ENCODE results near the gene ONECUT1.

ONECUT1 gene

GRCh38 chr15:52731732-52732470 lies 58.2 kb downstream of the ONECUT1 start:
- no peak for DNase-seq (ENCODE audit: low spot score)

DNA sequence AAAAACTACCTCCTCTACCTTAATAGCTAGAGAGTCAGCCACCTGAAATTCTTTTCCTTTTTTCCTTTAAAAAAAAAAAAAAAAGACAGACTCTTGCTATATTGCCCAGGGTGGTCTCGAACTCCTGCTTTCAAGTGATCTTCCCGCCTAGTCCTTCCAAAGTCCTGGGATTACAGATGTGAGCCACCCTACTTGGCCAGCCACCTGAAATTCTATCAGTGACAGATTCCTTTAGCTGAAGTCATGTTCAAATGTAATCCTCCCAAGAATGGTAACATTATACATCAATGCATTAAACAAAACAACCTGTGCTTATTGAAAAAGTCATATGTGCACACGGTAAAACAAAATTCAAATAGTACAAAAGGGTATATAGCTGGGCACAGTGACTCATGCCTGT lies 59.1 kb downstream of the ONECUT1 start:
- no peak for DNase-seq (ENCODE audit: low spot score)

DNA sequence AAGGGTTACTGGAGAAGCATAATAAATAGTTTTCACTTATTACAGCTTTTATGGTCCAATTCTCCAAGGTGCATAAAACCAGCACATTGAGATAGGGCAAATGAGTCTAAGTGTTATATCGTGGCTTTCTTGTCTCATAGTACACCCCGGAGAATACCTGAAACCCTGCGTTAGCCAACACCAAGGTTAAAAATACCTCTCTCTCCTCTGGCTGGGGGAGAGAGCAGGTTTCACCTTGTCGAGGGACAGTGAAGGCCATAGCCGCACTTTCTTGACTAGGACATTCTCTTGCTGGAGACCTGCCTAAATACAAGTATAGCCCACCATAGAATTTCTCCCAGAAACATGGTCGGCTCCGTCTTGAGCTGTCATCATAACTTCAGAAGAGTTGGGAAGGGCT lies 59.5 kb downstream of the ONECUT1 start:
- no peak for DNase-seq (ENCODE audit: low spot score)

DNA sequence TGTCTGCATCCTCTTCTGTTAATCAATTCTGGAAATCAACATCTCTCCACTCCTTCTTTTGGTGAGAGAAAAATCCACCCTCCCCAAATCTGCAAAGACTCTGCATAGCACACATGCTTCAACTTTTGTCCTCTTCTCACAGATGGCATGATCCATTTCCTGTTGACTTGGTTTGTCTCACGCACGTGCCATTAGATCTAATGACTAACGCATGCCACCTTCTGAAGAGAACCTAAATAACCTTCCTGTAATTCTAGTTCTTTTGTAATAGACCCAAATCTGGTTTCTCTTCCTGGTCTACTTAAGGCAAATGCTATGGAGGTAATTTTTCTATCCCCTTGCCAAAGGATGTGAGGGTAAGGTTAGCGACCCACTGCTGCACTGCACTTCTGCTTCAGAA lies 60.0 kb downstream of the ONECUT1 start:
- DNase-seq (ENCODE audit: low spot score), result no peak

DNA sequence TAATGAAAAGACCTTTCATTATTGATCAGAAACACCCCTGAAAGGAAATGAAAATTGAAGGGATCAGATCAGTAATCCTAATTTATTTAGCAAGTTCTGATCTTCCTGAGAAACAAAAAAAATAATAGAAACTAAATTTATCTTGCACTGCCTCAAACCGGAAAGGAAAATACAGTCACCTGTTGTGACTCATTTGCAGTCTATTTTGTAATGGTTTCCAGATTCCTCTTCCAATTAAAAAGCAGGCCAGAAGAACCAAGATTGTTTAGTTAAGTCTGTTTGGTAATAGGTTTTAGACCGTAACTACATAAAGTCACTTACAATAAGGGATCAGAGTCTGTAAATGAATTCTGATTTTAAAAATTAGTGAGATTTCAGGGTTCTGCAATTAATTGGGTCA lies 61.2 kb downstream of the ONECUT1 start:
- no peak for DNase-seq (ENCODE audit: low spot score)

DNA sequence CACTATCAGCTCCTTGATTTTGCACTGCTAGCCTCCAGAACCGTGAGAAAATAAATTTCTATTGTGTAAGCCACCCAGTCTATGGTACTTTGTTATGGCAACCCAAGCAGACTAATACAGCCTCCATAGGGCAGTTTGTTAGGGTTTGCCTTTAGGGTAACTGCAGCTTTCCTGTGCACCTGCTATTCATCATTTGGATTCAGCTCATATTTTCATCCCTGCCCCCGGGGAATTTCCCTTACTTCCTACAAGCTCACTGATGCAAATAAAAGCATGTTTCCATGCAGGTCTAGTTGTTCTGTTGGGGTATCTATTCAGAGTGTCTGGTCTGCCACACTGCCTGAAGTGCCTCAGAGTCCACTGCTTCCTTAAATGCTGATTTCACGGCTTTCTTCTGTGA lies 62.3 kb downstream of the ONECUT1 start:
- no peak for DNase-seq (ENCODE audit: low spot score)

DNA sequence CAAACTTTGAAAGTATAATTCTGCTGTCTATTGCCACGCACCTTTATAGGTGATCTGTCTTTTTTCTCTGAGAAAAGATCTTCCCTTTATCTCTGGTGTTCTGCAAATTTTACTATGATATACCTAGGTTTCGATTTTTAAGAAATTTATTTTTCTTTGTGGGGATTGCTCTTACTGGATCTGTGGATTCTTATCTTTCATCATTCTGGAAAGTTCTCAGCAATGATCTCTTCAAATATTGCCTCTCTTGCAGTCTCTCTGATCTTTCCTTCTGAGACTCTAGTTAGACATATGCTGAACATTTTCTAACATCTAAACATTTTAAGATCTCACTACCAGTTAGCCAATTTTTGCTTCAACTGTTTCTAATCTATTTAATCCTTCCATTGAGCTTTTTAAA lies 63.9 kb downstream of the ONECUT1 start:
- DNase-seq (ENCODE audit: low spot score), result no peak

GRCh38 chr15:52718551-52718950 lies 71.6 kb downstream of the ONECUT1 start:
- no peak for DNase-seq (ENCODE audit: low spot score)

- no peak for DNase-seq (ENCODE audit: low spot score)
These were observed 72.2 kb downstream of the ONECUT1 start for GRCh38 chr15:52717924-52718323.

DNA sequence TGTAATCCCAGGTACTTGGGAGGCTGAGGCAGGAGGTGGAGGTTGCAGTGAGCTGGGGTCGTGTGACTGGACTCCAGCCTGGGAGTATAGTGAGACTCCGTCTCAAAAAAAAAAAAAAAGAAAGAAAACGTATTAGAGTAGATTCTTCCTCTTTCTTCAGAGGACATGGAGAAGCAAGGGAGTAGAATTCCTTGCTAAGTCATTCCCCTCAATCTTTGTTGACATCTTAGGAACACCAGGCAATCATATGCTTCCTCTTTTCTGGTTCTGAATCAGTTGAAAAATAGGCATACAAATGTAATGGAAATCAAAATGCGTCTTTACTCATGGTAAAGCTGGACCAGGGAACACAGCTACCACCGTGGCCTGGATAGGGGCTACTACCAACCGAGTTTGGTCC lies 72.7 kb downstream of the ONECUT1 start:
- no peak for DNase-seq (ENCODE audit: low spot score)

GRCh38 chr15:52716536-52716935 lies 73.6 kb downstream of the ONECUT1 start:
- DNase-seq (ENCODE audit: low spot score), result no peak

GRCh38 chr15:52715411-52715810 lies 74.7 kb downstream of the ONECUT1 start:
- no peak for DNase-seq (ENCODE audit: low spot score)

DNA sequence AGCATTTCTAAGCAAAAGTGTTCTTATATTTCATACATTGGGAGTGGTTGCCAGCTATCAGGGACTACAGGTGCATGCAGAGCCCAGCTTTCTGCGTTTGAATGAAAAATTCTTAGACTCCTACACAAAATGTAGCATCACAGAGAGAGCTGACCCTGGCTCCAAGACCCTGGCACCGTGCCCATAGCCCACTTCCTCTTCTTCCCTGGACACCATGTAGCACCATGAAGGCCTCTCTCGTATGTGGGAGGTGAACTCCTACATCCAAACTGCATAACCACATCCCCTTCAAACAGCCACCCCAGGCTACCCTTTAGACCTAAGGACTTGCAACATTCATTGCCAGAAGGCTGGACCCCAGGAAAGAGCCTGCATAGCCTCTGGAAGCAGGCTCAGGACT lies 75.2 kb downstream of the ONECUT1 start:
- DNase-seq (ENCODE audit: low spot score), result no peak

DNA sequence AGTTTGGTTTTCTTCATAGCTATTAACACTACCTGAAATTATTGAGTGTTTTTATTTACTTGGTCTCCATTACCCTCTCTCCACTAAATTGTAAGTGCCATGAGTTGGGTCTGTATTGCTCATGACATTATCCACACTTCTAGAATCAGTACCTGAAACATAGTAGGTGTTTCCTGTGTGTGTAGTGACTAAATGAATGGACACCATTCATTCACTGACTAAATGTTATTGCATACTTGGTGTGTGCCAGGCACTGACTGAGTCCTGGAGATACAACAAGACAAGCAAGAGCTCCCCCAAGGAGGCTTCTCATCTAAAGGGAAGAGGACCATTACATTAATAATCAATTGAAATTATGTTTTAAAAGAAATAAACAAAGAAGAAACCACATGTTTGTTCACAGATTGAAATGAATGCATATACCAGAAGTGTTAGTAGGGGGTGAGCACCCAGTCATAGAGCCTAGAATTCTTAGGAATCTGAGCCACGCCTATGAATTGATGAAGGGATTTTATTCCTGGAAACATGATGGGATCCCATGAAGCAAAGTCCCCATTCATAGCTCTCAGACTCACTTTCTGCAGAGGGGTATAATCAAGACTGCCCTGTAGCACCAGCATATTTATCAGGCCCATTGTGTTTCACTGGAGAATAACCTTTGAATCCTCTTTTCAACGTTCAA lies 79.3 kb downstream of the ONECUT1 start:
- DNase-seq (ENCODE audit: low spot score), result no peak

DNA sequence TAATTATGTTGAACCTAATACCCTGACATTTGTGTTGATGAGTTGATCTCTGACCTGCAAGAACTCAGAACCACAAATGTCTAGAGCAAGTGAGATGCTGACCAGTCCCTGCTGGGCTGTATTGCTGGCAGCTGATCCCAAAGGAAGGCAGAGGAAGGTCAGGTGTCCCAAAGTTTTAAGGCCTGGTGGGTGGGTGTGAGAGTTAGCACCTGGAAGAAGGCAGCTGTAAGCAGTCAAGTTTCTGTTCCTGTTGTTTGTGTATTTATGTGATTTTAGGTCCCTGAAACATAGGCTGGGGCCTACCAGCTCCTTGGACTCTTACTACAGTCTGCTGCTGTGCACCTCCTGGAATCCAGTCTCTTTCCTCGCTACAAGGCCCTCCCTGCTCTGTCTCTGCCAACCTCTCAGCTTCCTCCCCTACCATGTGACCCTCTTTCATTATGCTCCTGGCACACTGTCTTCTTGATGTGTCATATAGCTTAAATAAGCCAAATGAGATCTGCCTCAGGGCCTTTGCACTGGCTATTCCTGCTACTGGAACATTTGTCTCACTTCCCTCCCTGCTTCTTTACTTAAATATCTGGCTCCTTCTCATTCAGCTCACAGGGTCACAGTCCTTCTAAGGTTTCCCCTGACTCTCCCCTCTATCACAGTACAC lies 80.0 kb downstream of the ONECUT1 start:
- no peak for DNase-seq (ENCODE audit: low spot score)

DNA sequence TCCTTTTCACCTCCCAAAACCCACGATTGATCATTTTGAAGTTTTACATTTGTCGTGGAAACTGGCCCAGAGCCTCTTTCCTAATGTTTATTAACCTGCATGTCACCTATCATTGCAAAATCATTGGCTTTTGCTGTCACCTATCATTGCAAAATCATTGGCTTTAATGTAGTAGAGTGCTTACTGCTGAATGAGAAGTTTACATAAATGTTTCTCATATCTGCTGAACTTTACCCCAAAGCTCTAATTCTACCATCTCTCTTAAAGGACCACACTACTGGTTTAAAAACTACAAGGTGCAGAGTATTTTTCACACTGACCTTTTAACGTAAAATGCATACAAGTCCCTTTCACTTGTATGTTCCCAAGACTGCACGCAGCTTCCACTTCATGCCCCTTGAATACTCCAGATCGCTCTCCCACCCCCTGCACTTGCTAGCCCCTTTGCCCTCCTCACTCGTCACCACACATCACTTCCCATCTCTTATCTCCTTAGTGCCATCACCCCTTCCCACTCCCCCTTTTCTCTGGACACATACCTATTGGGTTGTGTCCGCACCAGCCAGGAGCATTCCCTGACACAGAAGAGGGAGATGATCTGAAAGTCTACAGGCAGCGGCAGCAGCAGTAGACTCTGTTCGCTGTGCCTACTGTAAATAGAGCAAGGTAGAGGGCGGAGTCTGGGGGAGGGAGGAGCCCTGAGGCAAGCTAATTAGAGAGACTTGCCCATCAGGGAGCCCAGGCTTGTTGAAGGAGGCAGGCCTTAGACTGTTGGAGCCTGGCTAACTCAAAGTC lies 80.8 kb downstream of the ONECUT1 start:
- no peak for DNase-seq (ENCODE audit: low spot score)

Measured in globus pallidus (tissue), 1 donor.